HG03095 (cell line): Measurements from ENCODE around the gene PPP1R14C.
"Not testable (repeated sequence)": the region's sequence is repeated elsewhere in the genome, so short reads cannot be mapped to it uniquely, and the experiment has no call there.

Source experiments
- ATAC-seq: cut with Tn5 transposase; IDR thresholded peaks from one replicate; pipeline ENCODE4 v1.9.1; 2021; ENCODE audit warnings: moderate library complexity; ENCODE audit not compliant: unreplicated experiment

The PPP1R14C gene

GRCh38 chr6:150137711-150138110 is 5.1 kb upstream of the PPP1R14C start:
- not testable (repeated sequence) for ATAC-seq

GRCh38 chr6:150138638-150139037 is 4.2 kb upstream of the PPP1R14C start:
- ATAC-seq = no peak

- no peak for ATAC-seq
Observed at GRCh38 chr6:150139533-150139932, 3.3 kb upstream of the PPP1R14C start.

- no peak for ATAC-seq
Observed at GRCh38 chr6:150140236-150140969, 2.4 kb upstream of the PPP1R14C start.

GRCh38 chr6:150142097-150142669 is 661 bp upstream of the PPP1R14C start:
- no peak for ATAC-seq

- no peak for ATAC-seq
Observed at GRCh38 chr6:150143516-150144293, 861 bp downstream of the PPP1R14C start.

- no peak for ATAC-seq
Observed at GRCh38 chr6:150144294-150144868, 1.5 kb downstream of the PPP1R14C start.

- ATAC-seq = no peak
Observed at GRCh38 chr6:150145427-150145826, 2.6 kb downstream of the PPP1R14C start.

- no peak for ATAC-seq
Observed at GRCh38 chr6:150145830-150146229, 3.0 kb downstream of the PPP1R14C start.

- no peak for ATAC-seq
Observed at GRCh38 chr6:150146436-150146835, 3.6 kb downstream of the PPP1R14C start.

- ATAC-seq = no peak
Observed at GRCh38 chr6:150149146-150149545, 6.3 kb downstream of the PPP1R14C start.

- ATAC-seq = no peak
Observed at GRCh38 chr6:150150458-150150820, 7.6 kb downstream of the PPP1R14C start.

- ATAC-seq = no peak
Observed at GRCh38 chr6:150150821-150151646, 8.2 kb downstream of the PPP1R14C start.

- ATAC-seq = no peak
Observed at GRCh38 chr6:150152891-150153876, 10.3 kb downstream of the PPP1R14C start.

- no peak for ATAC-seq
Observed at GRCh38 chr6:150153905-150154492, 11.2 kb downstream of the PPP1R14C start.

- no peak for ATAC-seq
Observed at GRCh38 chr6:150156460-150156859, 13.6 kb downstream of the PPP1R14C start.

GRCh38 chr6:150157081-150157480 is 14.2 kb downstream of the PPP1R14C start:
- ATAC-seq = no peak

- ATAC-seq = no peak
Observed at GRCh38 chr6:150159757-150160156, 16.9 kb downstream of the PPP1R14C start.

GRCh38 chr6:150163970-150164369 is 21.1 kb downstream of the PPP1R14C start:
- ATAC-seq = no peak
